HG03139 (cell line): ENCODE results near the gene COMMD8.
"Not testable (repeated sequence)": the region's sequence is repeated elsewhere in the genome, so short reads cannot be mapped to it uniquely, and the experiment has no call there.

ENCODE experiments used
- ATAC-seq: cut with Tn5 transposase; IDR thresholded peaks from one replicate; pipeline ENCODE4 v1.9.1; 2021; ENCODE audit not compliant: unreplicated experiment

Gene COMMD8

GRCh38 chr4:47463235-47463956, at the start of gene COMMD8:
TSS of gene COMMD8 (minus strand) at chr4:47463702. CDS start at chr4:47463651, 51 bp downstream.
- ATAC-seq: peak; percentile 88

GRCh38 chr4:47510506-47511143, 47.1 kb upstream of the COMMD8 start:
- ATAC-seq: peak; percentile 92

GRCh38 chr4:47505666-47506065, 42.2 kb upstream of the COMMD8 start:
- no peak for ATAC-seq

- no peak for ATAC-seq
Measured at GRCh38 chr4:47505147-47505546, 41.6 kb upstream of the COMMD8 start.

- no peak for ATAC-seq
Measured at GRCh38 chr4:47500776-47501175, 37.3 kb upstream of the COMMD8 start.

- ATAC-seq: peak; percentile 42
Measured at GRCh38 chr4:47499700-47500099, 36.2 kb upstream of the COMMD8 start.

- ATAC-seq: no peak
Measured at GRCh38 chr4:47498899-47499298, 35.4 kb upstream of the COMMD8 start.

- ATAC-seq: no peak
Measured at GRCh38 chr4:47494124-47494430, 30.6 kb upstream of the COMMD8 start.

GRCh38 chr4:47493238-47494123, 30.0 kb upstream of the COMMD8 start:
- ATAC-seq: no peak

GRCh38 chr4:47490550-47490949, 27.0 kb upstream of the COMMD8 start:
- ATAC-seq: peak; percentile 69

GRCh38 chr4:47488706-47489105, 25.2 kb upstream of the COMMD8 start:
- no peak for ATAC-seq

GRCh38 chr4:47486727-47487126, 23.2 kb upstream of the COMMD8 start:
- not testable (repeated sequence) for ATAC-seq

GRCh38 chr4:47486231-47486673, 22.8 kb upstream of the COMMD8 start:
- no peak for ATAC-seq

GRCh38 chr4:47485768-47486167, 22.3 kb upstream of the COMMD8 start:
- ATAC-seq: no peak

- peak; percentile 97 for ATAC-seq
Measured at GRCh38 chr4:47485047-47485692, 21.7 kb upstream of the COMMD8 start, which contains the start of gene ATP10D. TSS of gene ATP10D (plus strand) at chr4:47485275. CDS start at chr4:47512541, 27,266 bp downstream.

GRCh38 chr4:47484168-47484567, 20.7 kb upstream of the COMMD8 start:
- no peak for ATAC-seq

- ATAC-seq: no peak
Measured at GRCh38 chr4:47483745-47484144, 20.2 kb upstream of the COMMD8 start.

GRCh38 chr4:47482326-47482725, 18.8 kb upstream of the COMMD8 start:
- ATAC-seq: no peak

GRCh38 chr4:47478804-47479203, 15.3 kb upstream of the COMMD8 start:
- no peak for ATAC-seq

- no peak for ATAC-seq
Measured at GRCh38 chr4:47475411-47475810, 11.9 kb upstream of the COMMD8 start.

GRCh38 chr4:47474799-47475198, 11.3 kb upstream of the COMMD8 start:
- no peak for ATAC-seq
